ENCODE measurements around the gene ROBO1.

DNA sequence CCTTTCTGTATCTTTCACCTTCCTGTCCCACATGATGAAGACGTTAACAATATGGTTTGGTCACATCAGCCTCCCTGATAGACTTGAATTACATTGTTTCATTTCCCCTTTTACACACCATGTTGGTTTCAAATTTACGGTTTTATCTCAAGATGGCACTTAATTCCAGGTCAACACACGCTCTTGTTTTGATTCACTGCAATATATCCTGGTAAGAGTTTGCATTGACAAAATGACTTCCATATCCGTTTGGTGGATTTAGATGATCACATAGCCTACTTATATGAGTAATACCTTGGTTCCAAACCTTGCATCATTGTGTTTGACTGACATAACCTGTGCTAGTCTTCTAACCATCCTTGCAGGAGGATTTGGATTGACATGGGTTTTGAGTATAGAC is 499.4 kb downstream of the ROBO1 start:
- TF ChIP-seq, protein P1, sequence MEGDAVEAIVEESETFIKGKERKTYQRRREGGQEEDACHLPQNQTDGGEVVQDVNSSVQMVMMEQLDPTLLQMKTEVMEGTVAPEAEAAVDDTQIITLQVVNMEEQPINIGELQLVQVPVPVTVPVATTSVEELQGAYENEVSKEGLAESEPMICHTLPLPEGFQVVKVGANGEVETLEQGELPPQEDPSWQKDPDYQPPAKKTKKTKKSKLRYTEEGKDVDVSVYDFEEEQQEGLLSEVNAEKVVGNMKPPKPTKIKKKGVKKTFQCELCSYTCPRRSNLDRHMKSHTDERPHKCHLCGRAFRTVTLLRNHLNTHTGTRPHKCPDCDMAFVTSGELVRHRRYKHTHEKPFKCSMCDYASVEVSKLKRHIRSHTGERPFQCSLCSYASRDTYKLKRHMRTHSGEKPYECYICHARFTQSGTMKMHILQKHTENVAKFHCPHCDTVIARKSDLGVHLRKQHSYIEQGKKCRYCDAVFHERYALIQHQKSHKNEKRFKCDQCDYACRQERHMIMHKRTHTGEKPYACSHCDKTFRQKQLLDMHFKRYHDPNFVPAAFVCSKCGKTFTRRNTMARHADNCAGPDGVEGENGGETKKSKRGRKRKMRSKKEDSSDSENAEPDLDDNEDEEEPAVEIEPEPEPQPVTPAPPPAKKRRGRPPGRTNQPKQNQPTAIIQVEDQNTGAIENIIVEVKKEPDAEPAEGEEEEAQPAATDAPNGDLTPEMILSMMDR (conservative IDR thresholded peaks at IDR 0.05) = no peak
- no peak for TF ChIP-seq ZFX (IDR thresholded peaks at IDR 0.05)
